Bronchial epithelial cell (primary cell): ENCODE data around the gene LACC1. TPM values are rescaled to one million over a fixed set of nuclear protein-coding genes. Genes with fewer than 3 reads are reported as not detected.

ENCODE experiments used
- DNase-seq: peaks from one replicate; pipeline ENCODE4 v3.0.0-alpha.2; 2010; ENCODE audit warnings: low read depth
- FAIRE-seq: peaks from 2 replicates; lab custom pipeline; 2011; peaks lifted over from hg19 to GRCh38; lab: Jason Lieb, UNC
- H3K27me3 ChIP-seq: 2 replicates; pipeline ENCODE4 v1.5.1; 2011; ENCODE audit warnings: low read length; ENCODE audit not compliant: control insufficient read depth, insufficient read depth
- H3K36me3 ChIP-seq: 2 replicates; pipeline ENCODE4 v1.5.1; 2011; ENCODE audit warnings: low read length; ENCODE audit not compliant: control insufficient read depth, insufficient read depth
- H3K4me3 ChIP-seq: 2 replicates; pipeline ENCODE4 v1.5.1; 2011; ENCODE audit warnings: mild to moderate bottlenecking, low read depth, low read length, control low read depth
- total RNA-seq: library from RNA; depleted of rRNA; stranded (reverse); fragments of >200 nt; gene quantifications from 2 replicates; pipeline ENCODE4 v1.2.1, GENCODE V29; 2014
- TF ChIP-seq, protein P1 (sequence below): IDR thresholded peaks from 2 replicates; pipeline ENCODE4 v1.5.1; 2011; ENCODE audit warnings: mild to moderate bottlenecking, moderate library complexity, low read length, control low read depth, inconsistent platforms; ENCODE audit not compliant: insufficient read depth, severe bottlenecking

LACC1 gene
- total RNA-seq, 1 donor from 2014 or later: 6.1 TPM

DNA sequence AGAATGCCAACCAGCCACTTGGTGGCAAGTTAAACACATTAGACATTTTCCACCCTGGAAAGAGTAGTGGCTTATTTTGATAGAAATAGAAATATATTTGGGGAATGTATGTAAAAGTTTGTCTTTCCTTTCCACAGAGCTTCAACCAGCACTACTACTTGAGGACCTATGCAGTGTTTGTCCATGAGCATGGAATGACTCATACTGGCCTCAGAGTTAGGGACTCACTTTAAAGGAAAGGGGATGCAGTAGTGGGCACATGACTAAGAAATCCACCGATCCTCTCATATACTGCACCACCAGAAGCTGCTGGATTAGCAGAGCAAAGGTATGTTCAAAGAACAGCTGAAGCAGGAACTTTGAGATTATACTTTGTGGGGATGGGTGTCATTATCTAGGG is 62.6 kb downstream of the LACC1 start:
- H3K36me3 ChIP-seq: no peaks in the 10 kb centered on the region
- FAIRE-seq (no peak), DNase-seq (peak; percentile 27)
- H3K4me3 ChIP-seq: no peak overlapping the region
- peaks cover 1% of the 10 kb centered on the region for H3K27me3 ChIP-seq
- TF ChIP-seq, protein P1, sequence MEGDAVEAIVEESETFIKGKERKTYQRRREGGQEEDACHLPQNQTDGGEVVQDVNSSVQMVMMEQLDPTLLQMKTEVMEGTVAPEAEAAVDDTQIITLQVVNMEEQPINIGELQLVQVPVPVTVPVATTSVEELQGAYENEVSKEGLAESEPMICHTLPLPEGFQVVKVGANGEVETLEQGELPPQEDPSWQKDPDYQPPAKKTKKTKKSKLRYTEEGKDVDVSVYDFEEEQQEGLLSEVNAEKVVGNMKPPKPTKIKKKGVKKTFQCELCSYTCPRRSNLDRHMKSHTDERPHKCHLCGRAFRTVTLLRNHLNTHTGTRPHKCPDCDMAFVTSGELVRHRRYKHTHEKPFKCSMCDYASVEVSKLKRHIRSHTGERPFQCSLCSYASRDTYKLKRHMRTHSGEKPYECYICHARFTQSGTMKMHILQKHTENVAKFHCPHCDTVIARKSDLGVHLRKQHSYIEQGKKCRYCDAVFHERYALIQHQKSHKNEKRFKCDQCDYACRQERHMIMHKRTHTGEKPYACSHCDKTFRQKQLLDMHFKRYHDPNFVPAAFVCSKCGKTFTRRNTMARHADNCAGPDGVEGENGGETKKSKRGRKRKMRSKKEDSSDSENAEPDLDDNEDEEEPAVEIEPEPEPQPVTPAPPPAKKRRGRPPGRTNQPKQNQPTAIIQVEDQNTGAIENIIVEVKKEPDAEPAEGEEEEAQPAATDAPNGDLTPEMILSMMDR: no peak

Other genes starting within 250 kb of the LACC1 start
- gene ENOX1, start 92.9 kb upstream of the LACC1 start, total RNA-seq: 0.51 and 0.79 TPM in 2 replicates
- 4.7 and 11.9 TPM in 2 replicates for gene CCDC122, start 164 bp upstream of the LACC1 start, total RNA-seq